ENCODE measurements around the gene HSDL2. TPM values are rescaled to one million over a fixed set of nuclear protein-coding genes. Genes with fewer than 3 reads are reported as not detected.
A peak's percentile ranks its signal among the peaks of the same experiment; 100 is the strongest.

Gene HSDL2
- total RNA-seq, 1 experiment from 2014 or later = 37.4 TPM

DNA sequence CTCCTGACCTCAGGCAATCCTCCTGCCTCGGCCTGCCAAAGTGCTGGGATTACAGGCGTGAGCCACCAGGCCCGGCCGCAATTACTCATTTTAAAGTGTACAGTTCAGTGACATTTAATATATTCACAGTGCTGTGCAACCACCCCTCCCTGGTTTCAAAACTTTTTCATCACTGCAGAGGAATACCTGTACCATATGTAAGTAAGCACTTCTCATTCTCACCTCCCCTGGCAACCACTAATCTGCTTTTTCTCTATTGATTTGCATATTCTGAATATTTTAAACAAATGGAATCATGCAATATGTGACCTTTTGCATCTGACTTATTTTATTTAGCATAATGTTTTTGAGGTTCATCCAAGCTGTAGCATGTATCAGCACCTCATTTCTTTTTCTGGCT lies 85.4 kb downstream of the HSDL2 start:
- Histone ChIP-seq H3K36me3 (peaks cover 4% of the 10 kb centered on the region; the same call in 1 of the 2 replicates), H3K27me3 (replicated peaks) (no peaks in the 10 kb centered on the region), H3K4me3 (no peak overlapping the region), H3K9me3 (replicated peaks) (no peaks in the 10 kb centered on the region), H3K4me1 (replicated peaks) (no peaks in the 10 kb centered on the region), H3K27ac (no peak overlapping the region)
- DNase-seq (ENCODE audit: low read depth in 1 of 2, low spot score in 2 of 2) = no peak

DNA sequence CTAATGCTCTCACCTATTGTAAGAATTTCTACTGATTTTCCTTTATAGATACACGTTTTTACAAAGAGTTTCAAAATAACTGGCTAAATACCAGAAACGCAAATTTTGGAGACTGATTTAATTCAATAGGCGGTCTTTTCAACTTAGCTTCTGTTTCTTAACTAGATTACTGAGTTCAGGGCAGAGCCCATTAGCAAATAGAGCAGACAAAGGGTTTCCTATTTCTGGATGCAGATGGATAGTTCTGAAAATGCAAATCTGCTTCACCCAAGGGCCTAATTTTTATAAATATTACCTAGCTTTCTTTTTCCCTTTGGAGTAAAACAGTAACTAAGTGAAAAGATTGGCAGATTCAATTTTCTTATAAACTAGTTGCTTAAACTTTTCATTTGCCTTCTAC lies 93.1 kb downstream of the HSDL2 start:
- H3K27ac ChIP-seq = no peak overlapping the region

DNA sequence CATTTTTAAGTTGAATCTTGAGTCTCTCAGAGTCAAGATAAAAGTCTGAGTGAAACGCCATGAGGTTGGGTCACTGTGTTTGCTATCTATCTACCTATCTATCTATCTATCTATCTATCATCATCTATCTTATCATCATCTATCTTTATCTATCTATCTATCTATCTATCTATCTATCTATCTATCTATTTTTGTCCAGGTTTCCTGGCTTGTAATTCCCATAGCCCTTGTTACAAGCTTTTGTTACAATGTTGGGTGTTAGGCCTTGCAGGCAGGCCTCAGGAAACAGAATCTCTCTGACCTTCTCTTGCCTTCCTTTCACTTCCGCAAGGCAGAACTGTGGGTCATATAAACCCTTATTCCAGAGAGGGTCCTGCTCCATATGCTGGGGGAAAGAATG lies 94.1 kb downstream of the HSDL2 start:
- no peaks in the 10 kb centered on the region for H3K9me3 ChIP-seq (replicated peaks)
- H3K27me3 ChIP-seq (replicated peaks) = no peaks in the 10 kb centered on the region
- no peak overlapping the region for H3K4me3 ChIP-seq

More for the DNA sequence above, 93.1 kb downstream of the HSDL2 start:
- Histone ChIP-seq H3K4me3 (no peak overlapping the region), H3K27me3 (replicated peaks) (no peaks in the 10 kb centered on the region), H3K36me3 (0 out of 2 replicates have a peak, but pooled peaks cover 9% of the 10 kb centered on the region), H3K4me1 (replicated peaks) (no peaks in the 10 kb centered on the region), H3K9me3 (replicated peaks) (no peaks in the 10 kb centered on the region)
- DNase-seq (ENCODE audit: low read depth in 1 of 2, low spot score in 2 of 2) = no peak

DNA sequence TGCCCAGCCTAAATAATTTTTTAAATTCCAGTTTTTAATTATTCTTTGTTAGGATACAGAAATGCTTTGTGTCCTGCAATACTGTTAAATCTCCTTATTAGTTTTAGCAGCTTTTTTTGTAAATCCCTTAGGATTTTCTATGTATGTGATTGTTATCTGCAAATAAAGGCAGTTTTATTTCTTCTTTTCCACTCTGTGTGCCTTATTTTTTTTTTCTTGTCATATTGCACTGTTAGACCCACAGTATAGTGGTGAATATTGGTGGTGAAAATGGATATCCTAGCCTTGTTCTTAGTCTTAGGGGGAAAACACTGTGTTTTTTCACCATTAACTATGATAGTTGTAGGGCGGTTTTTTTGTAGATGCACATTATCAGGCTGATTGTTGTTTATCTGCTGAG lies 95.4 kb downstream of the HSDL2 start:
- Histone ChIP-seq H3K27me3 (replicated peaks) (no peaks in the 10 kb centered on the region), H3K4me1 (replicated peaks) (no peaks in the 10 kb centered on the region), H3K27ac (no peak overlapping the region), H3K4me3 (no peak overlapping the region), H3K9me3 (replicated peaks) (no peaks in the 10 kb centered on the region), H3K36me3 (0 out of 2 replicates have a peak, but pooled peaks cover 9% of the 10 kb centered on the region)
- no peak for DNase-seq (ENCODE audit: low read depth in 1 of 2, low spot score in 2 of 2)

More for the DNA sequence above, 94.1 kb downstream of the HSDL2 start:
- DNase-seq (ENCODE audit: low read depth in 1 of 2, low spot score in 2 of 2) = no peak
- Histone ChIP-seq H3K27ac (no peak overlapping the region), H3K4me1 (replicated peaks) (no peaks in the 10 kb centered on the region), H3K36me3 (0 out of 2 replicates have a peak, but pooled peaks cover 9% of the 10 kb centered on the region)

DNA sequence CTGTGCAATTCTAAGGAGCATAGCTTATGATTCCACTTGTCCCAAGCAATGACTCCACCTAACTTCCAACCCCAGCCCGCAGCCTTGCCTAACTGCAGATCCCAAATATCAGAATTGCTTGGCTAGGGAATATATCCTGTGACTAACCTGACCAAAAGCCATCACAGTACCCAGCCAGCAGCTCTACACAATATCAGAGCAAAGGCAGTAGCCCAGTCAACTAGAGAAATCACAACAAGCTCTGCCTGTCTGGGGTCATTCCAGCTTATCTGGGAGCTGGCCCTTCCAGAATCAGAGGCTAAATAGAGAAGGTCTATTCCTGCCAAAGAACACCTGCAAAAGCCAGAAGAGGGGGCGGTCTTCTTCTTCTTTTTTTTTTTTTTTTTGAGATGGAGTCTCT lies 97.4 kb downstream of the HSDL2 start:
- 0 out of 2 replicates have a peak, but pooled peaks cover under 1% of the 10 kb centered on the region for H3K36me3 ChIP-seq
- no peak overlapping the region for H3K4me3 ChIP-seq
- no peaks in the 10 kb centered on the region for H3K4me1 ChIP-seq (replicated peaks)
- no peaks in the 10 kb centered on the region for H3K9me3 ChIP-seq (replicated peaks)
- no peaks in the 10 kb centered on the region for H3K27me3 ChIP-seq (replicated peaks)
- no peak for DNase-seq (ENCODE audit: low read depth in 1 of 2, low spot score in 2 of 2)
- no peak overlapping the region for H3K27ac ChIP-seq

DNA sequence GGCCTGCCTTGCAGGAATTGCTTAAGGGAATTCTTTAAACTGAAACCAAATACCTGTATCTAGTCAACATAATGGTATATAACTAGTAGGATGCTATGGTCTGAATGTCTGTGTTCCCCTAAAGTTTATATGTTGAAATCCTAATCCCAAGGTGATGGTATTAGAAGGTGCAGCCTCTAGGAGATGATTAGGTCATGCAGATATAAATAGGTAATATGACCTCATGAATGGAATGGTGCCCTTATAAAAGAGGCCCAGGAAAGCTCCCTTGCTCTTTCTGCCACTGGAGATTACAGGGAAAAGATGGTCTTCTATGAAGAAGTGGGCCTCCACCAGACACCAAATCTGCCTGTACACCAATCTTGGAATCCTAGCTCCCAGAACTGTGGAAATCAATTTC lies 99.3 kb downstream of the HSDL2 start:
- Histone ChIP-seq H3K4me1 (replicated peaks) (no peaks in the 10 kb centered on the region), H3K27me3 (replicated peaks) (no peaks in the 10 kb centered on the region), H3K27ac (no peak overlapping the region), H3K4me3 (no peak overlapping the region), H3K36me3 (no peaks in the 10 kb centered on the region), H3K9me3 (replicated peaks) (no peaks in the 10 kb centered on the region)
- no peak for DNase-seq (ENCODE audit: low read depth in 1 of 2, low spot score in 2 of 2)

DNA sequence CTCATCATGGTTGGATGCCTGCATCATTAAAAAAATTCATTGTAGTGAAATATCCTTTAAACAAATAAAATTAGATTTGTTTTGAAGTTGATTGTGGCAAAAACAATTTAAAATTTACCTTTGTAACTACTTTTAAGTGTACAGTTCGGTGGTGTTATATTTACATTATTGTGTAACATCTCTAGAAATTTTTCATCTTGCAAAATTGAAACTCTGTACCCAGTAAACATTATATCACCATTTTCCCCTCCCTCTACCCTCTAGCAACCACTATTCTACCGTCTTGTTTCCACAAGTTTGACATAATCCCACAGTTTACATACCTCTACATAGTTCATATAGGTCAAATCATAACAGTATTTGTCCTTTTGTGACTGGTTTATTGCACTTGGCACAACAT lies 104.7 kb downstream of the HSDL2 start:
- DNase-seq (ENCODE audit: low read depth in 1 of 2, low spot score in 2 of 2) = no peak
- Histone ChIP-seq H3K9me3 (replicated peaks) (no peaks in the 10 kb centered on the region; the same call in 1 of the 2 replicates), H3K4me1 (replicated peaks) (peaks cover 9% of the 10 kb centered on the region; the same call in 1 of the 2 replicates), H3K36me3 (peaks cover 5% of the 10 kb centered on the region), H3K27ac (no peak overlapping the region), H3K4me3 (no peak overlapping the region), H3K27me3 (replicated peaks) (no peaks in the 10 kb centered on the region)

DNA sequence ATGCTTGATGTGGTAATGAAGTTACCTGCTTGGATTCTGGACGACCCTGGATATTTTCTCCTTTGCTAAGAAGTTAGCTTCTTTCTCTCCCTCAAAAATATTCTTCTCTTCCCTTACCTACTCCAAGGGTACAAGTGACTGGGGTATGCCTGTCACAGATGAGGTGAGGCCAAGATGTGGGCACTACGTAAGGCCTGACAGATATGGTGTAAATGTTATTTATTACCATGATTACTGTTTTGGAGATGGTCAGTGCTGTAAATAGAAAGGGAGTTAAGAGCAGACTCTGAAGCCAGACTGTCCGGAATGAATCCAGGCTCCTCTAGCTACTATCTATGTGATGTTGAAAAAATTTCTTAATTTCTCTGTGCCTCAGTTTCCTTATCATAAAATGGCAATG lies 105.7 kb downstream of the HSDL2 start:
- Histone ChIP-seq H3K9me3 (replicated peaks) (no peaks in the 10 kb centered on the region; the same call in 1 of the 2 replicates), H3K36me3 (peaks cover 5% of the 10 kb centered on the region), H3K4me1 (replicated peaks) (peaks cover 9% of the 10 kb centered on the region; the same call in 1 of the 2 replicates), H3K4me3 (no peak overlapping the region), H3K27ac (no peak overlapping the region), H3K27me3 (replicated peaks) (no peaks in the 10 kb centered on the region)
- DNase-seq (ENCODE audit: low read depth in 1 of 2, low spot score in 2 of 2) = no peak

DNA sequence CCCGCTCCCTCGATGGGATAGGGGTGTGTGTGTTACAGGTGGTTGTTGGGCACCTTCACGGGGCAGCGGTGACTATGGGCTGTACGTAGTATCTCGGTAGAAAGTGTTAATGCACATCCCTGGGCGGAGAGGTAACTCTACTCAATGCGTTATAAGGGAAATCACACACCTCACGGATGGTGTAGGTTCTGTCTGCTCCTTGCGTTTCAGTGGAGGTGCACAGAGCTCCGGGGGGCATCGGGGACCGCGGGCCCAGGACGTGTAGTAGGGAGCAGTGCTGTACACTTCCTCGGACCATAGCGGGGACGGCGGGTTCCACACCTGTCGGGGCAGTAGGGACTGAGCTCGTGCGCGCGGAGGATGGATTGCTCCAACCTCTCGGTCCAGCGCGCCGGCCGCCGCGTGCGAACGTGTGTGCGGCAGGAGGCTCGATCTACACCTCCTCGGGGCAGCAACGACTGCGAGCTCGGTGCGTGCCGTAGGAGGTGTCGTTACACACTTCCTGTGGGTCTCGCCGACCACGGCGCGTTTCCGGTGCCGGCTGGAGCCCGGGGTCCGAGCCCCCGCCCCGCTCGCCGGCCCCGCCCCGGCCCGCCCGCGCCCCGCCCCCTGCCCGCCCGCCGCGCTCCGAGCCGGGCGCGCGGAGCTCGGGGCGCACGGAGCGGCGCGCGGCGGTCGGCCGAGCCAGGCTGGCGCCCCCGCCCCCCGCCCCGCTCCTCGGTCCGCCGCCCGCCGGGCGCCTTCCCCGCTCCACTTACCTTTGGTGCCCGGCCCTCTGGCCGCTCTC lies 106.5 kb downstream of the HSDL2 start, which contains the start of gene KIAA1958:
Gene KIAA1958, plus strand, starts transcription at position 607 of the 787 bp plus-strand sequence. CDS start 87,254 bp downstream, outside the sequence.
- H3K4me1 ChIP-seq (replicated peaks) = peaks cover 9% of the 10 kb centered on the region; the same call in 1 of the 2 replicates
- peak within 1 kb of the TSS; percentile 38; the same call in 1 of the 2 replicates for H3K27ac ChIP-seq
- H3K27me3 ChIP-seq (replicated peaks) = no peaks in the 10 kb centered on the region
- H3K9me3 ChIP-seq (replicated peaks) = no peaks in the 10 kb centered on the region; the same call in 1 of the 2 replicates
- DNase-seq (ENCODE audit: low read depth in 1 of 2, low spot score in 2 of 2) = peak; percentile 49 to 81
- H3K36me3 ChIP-seq = peaks cover 5% of the 10 kb centered on the region
- peak within 1 kb of the TSS; percentile 91 for H3K4me3 ChIP-seq

DNA sequence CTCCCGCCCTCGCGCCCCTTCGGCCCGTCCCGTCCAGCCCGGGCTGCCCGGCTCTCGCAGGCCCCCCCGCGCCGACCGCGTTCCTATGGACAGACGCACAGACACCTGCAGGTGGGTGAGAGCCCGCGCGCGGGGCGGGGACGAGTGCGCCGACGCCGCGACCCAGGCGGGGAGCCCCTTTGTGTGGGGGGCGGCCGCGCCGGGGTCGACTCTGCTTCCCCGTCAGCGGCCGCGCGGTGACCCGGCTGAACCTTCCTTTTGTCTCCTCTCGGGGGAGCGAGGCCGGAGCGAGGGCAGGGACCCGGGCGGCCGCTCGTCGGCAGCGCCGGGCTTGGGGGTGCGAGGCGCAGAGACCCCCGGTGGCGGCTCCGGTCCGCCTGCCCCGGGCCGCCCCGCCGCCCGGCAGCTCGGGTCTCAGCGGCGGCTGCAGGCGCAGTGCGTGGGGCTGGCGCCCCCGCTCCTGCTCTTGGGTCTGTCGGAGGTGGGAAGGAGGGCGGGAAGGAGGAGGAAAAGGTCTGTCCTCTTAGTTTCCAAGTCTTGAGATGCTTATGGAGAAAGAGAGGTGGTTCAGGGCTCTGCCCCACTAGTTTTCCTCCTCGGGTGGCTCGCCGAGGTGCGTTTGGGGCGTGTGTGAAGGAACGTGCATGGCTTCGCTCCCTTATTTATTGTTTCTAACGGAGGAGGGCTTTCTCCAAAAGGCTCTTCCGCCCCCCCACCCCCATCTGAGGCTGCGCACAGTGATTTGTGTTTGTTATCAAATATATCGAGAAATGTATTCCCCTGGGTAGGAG lies 107.3 kb downstream of the HSDL2 start:
- Histone ChIP-seq H3K36me3 (peaks cover 5% of the 10 kb centered on the region), H3K27me3 (replicated peaks) (no peaks in the 10 kb centered on the region), H3K27ac (0 out of 2 replicates have a peak overlapping the region, but pooled peaks have one; percentile 32), H3K9me3 (replicated peaks) (no peaks in the 10 kb centered on the region; the same call in 1 of the 2 replicates), H3K4me3 (peak overlapping the region; percentile 91), H3K4me1 (replicated peaks) (peaks cover 9% of the 10 kb centered on the region; the same call in 1 of the 2 replicates)
- peak; percentile 33 to 51 for DNase-seq (ENCODE audit: low read depth in 1 of 2, low spot score in 2 of 2)

DNA sequence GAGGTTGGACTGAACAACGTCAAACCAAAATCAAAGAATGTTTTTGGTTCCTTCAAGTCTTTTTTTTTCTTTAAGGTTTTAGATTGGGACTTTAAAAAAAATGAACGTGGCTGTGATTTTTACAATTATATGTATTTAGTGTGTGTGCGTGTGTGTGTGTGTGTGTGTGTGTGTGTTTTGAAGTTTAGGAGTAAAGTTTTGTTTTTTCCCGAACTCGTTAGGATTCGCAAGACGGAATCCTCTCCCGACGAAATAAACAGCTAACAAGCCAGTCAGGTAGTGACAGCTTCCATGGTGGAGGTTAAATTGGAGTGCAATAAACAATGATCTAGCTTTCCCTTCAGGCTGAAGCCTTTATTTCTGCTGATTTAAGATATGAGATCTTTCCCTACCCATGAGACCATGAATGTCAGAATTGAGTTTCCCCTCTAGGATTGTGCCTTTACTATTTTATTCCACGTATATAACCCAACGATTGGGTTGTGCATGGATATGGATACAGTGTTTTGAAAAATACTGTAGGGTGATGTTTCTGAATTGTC lies 108.0 kb downstream of the HSDL2 start:
- no peak for DNase-seq (ENCODE audit: low read depth in 1 of 2, low spot score in 2 of 2)
- H3K27ac ChIP-seq = no peak overlapping the region
- H3K4me1 ChIP-seq (replicated peaks) = peaks cover 9% of the 10 kb centered on the region; the same call in 1 of the 2 replicates

DNA sequence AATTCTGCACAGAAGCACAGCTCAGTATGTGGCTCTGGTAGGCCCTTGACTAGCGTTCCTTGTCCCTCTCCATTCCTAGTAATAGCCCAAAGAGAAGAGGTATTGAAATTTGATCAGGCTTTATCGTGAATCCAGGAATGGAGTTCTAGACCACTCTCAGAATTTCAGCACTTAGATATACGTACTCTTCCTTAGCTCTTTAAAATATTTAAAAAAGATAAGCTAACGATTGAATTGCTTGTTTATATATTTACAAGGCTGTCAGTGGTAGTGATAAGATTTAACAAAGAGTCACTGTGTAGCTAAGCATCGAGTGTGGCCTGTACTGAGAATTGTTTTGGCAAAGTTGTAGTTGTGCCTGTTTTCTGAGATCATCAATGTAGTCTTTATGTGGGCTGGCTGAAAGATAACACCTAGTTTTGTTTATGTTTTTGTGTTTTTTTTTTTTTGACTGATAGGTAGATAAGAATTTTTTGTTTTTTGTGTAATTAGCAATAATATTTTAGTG lies 109.2 kb downstream of the HSDL2 start:
- DNase-seq (ENCODE audit: low read depth in 1 of 2, low spot score in 2 of 2) = no peak
- Histone ChIP-seq H3K4me3 (no peak overlapping the region), H3K9me3 (replicated peaks) (no peaks in the 10 kb centered on the region; the same call in 1 of the 2 replicates), H3K4me1 (replicated peaks) (peaks cover 9% of the 10 kb centered on the region; the same call in 1 of the 2 replicates), H3K27me3 (replicated peaks) (no peaks in the 10 kb centered on the region), H3K36me3 (peaks cover 5% of the 10 kb centered on the region), H3K27ac (no peak overlapping the region)

More for the DNA sequence above, 108.0 kb downstream of the HSDL2 start:
- Histone ChIP-seq H3K27me3 (replicated peaks) (no peaks in the 10 kb centered on the region), H3K4me3 (peak overlapping the region; percentile 91), H3K36me3 (peaks cover 5% of the 10 kb centered on the region), H3K9me3 (replicated peaks) (no peaks in the 10 kb centered on the region; the same call in 1 of the 2 replicates)
